A549 treated with AZD2906 at 1 μM for 4 hours (cell line): ENCODE measurements around the gene TMEM221. TPM values are rescaled to one million over a fixed set of nuclear protein-coding genes. Genes with fewer than 3 reads are reported as not detected.

Experiments
- total RNA-seq: library from RNA; stranded (reverse); fragments of 200-300 nt; extraction: Qiagen RNA extraction; gene quantifications from 5 replicates; pipeline ENCODE4 v1.2.3, GENCODE V29; 2022

The TMEM221 gene
- total RNA-seq: 0.31 to 0.71 TPM (median 0.64 TPM) in 5 replicates

GRCh38 chr19:17448131-17448967, at the start of gene TMEM221:
TMEM221 (minus strand) TSS chr19:17448668; CDS start chr19:17448462, 206 bp downstream.

GRCh38 chr19:17470068-17470841, 21.8 kb upstream of the TMEM221 start, which contains the start of gene SLC27A1:
SLC27A1 (plus strand) TSS chr19:17470524; CDS start chr19:17470541, 17 bp downstream.

GRCh38 chr19:17460372-17461230, 12.1 kb upstream of the TMEM221 start, which contains the start of gene NXNL1:
NXNL1 (minus strand) TSS chr19:17460926; CDS start chr19:17460869, 57 bp downstream.

DNA sequence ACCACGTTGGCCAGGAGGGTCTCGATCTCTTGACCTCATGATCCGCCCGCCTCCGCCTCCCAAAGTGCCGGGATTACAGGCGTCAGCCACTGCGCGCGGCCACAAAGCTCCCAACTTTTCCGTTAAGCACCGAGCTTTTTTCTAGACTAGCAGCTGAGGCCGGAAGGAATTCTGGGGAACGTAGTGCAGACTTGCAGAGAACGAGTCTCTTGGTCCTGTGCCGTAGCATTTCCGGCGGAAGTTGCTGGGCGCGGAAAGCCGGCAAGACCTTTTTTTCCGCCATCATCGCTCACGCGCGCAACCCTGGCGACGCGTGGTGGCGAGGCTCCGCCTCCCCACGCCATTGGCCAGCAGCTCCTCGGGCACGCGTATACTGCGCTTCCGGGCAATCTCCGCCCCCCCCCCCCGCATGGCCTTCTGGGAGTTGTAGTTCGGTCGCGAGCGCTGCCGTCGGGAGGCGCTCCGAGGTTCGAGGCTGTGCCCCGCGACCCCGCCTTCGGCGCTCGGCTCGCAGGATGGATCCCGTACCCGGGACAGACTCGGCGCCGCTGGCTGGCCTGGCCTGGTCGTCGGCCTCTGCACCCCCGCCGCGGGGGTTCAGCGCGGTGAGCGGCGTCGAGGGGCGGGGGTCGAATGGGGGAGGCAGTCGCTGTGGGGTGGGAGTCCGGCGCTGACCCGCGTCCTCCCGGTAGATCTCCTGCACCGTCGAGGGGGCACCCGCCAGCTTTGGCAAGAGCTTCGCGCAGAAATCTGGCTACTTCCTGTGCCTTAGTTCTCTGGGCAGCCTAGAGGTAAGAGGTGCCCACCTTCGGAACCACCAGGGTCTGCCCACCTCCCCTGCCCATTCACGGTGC, 28.6 kb downstream of the TMEM221 start, which contains the start of gene MVB12A:
Gene MVB12A, plus strand, starts transcription at position 427 of the 854 bp plus-strand sequence. Its CDS starts 89 bp downstream, at position 516.

GRCh38 chr19:17405250-17406045, 43.0 kb downstream of the TMEM221 start, which contains the start of gene BST2:
BST2 (minus strand) TSS chr19:17405630; CDS start chr19:17405575, 55 bp downstream.

DNA sequence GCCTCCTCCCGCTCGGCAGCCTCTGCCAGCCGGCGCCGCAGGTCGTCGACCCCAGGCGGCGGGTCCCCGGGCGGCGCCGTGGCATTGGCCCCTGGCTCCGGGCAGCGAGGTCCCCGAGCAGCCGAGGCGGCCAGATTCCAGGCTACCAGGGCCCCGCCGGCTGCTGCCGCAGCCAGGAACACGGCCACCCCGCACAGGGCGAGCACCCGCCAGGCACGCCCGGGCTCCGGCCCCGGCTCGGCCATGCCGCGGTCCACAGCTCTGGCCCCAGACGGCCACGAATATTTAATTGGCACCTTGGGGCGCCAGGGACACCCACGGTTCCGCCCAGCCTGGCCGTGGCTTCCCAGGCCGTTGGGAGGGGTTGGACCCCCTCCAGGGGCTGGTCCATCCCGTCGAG, 54.6 kb downstream of the TMEM221 start, which contains the start of gene CCDC194:
Gene CCDC194, minus strand, starts transcription at position 283 of the 400 bp plus-strand sequence. Its CDS starts 38 bp downstream, at position 245.

Other genes with a start within 250 kb of the TMEM221 start
- 15.1 to 18.3 TPM (median 16.2 TPM) in 5 replicates for gene USE1, start 233.3 kb downstream of the TMEM221 start, total RNA-seq
- gene OCEL1, start 222.4 kb downstream of the TMEM221 start, total RNA-seq: 12.4 to 13.5 TPM (median 12.8 TPM) in 5 replicates
- gene NR2F6, start 202.7 kb downstream of the TMEM221 start, total RNA-seq: 26.5 to 68.6 TPM (median 64.2 TPM) in 5 replicates
- not detected in 5 replicates for gene USHBP1, start 183.9 kb downstream of the TMEM221 start, total RNA-seq
- 56.9 to 65.2 TPM (median 60.7 TPM) in 5 replicates for gene BABAM1, start 181.2 kb downstream of the TMEM221 start, total RNA-seq
- 0.11 to 0.48 TPM (median 0.47 TPM) in 5 replicates for gene ANKLE1, start 166.8 kb downstream of the TMEM221 start, total RNA-seq
- gene ABHD8, start 145.2 kb downstream of the TMEM221 start, total RNA-seq: 2.2 to 3.3 TPM (median 3.1 TPM) in 5 replicates
- 55.8 to 85.4 TPM (median 81.6 TPM) in 5 replicates for gene MRPL34, start 142.8 kb downstream of the TMEM221 start, total RNA-seq
- 51.2 to 57.9 TPM (median 54.8 TPM) in 5 replicates for gene DDA1, start 139.1 kb downstream of the TMEM221 start, total RNA-seq
- gene ANO8, start 113.8 kb downstream of the TMEM221 start, total RNA-seq: 2.0 to 3.8 TPM (median 3.3 TPM) in 5 replicates
- 13.2 to 20.3 TPM (median 19.3 TPM) in 5 replicates for gene GTPBP3, start 111.1 kb downstream of the TMEM221 start, total RNA-seq
- gene PLVAP, start 71.3 kb downstream of the TMEM221 start, total RNA-seq: not detected in 5 replicates
- gene CCDC194, start 54.5 kb downstream of the TMEM221 start, total RNA-seq: not detected in 5 replicates
- 0.12 to 0.22 TPM (median 0.16 TPM) in 5 replicates for gene BST2, start 43.0 kb downstream of the TMEM221 start, total RNA-seq
- 30.6 to 42.8 TPM (median 40.1 TPM) in 5 replicates for gene MVB12A, start 28.6 kb downstream of the TMEM221 start, total RNA-seq
- not detected in 5 replicates for gene NXNL1, start 12.3 kb upstream of the TMEM221 start, total RNA-seq
- 2.2 to 3.0 TPM (median 2.4 TPM) in 5 replicates for gene SLC27A1, start 21.9 kb upstream of the TMEM221 start, total RNA-seq
- 48.4 to 84.4 TPM (median 77.5 TPM) in 5 replicates for gene PGLS, start 63.0 kb upstream of the TMEM221 start, total RNA-seq
- gene COLGALT1, start 107.0 kb upstream of the TMEM221 start, total RNA-seq: 58.2 to 69.3 TPM (median 67.4 TPM) in 5 replicates
- gene UNC13A, start 239.7 kb upstream of the TMEM221 start, total RNA-seq: 1.0 to 1.7 TPM (median 1.3 TPM) in 5 replicates